GM12878 (cell line): ENCODE measurements around the gene SLF2. TPM values are rescaled to one million over a fixed set of nuclear protein-coding genes. Genes with fewer than 3 reads are reported as not detected.

Experiments used
- ATF7 ChIP-seq: fragments of 450-650 bp; IDR thresholded peaks from 2 replicates; pipeline ENCODE4 v1.6.1; 2016; ENCODE audit warnings: low read depth, mild to moderate bottlenecking
- BACH1 ChIP-seq: fragments of 450-650 bp; IDR thresholded peaks from 2 replicates; pipeline ENCODE4 v1.6.1; 2017; ENCODE audit warnings: mild to moderate bottlenecking, borderline replicate concordance
- CBX5 ChIP-seq: sonication (generic); IDR thresholded peaks from 2 replicates; pipeline ENCODE4 v1.6.1; 2016; ENCODE audit warnings: low read depth, moderate library complexity, mild to moderate bottlenecking, inconsistent platforms
- CHD4 ChIP-seq: fragments of 200-600 bp; sonication (generic); IDR thresholded peaks from 2 replicates; pipeline ENCODE4 v1.6.1; 2016; ENCODE audit warnings: mild to moderate bottlenecking
- CREB1 ChIP-seq: IDR thresholded peaks from 2 replicates; pipeline ENCODE4 v1.6.1; 2012; ENCODE audit warnings: low read depth, mild to moderate bottlenecking, inconsistent platforms
- GATAD2B ChIP-seq: fragments of 450-650 bp; conservative IDR thresholded peaks from 2 replicates; pipeline ENCODE4 v1.6.1; 2017; ENCODE audit warnings: low read depth, mild to moderate bottlenecking, moderate library complexity
- JUND ChIP-seq: IDR thresholded peaks from 2 replicates; pipeline ENCODE4 v1.6.1; 2012; ENCODE audit warnings: low read depth, mild to moderate bottlenecking, low read length, improper control_type of control experiment, moderate library complexity
- KAT2A ChIP-seq: conservative IDR thresholded peaks from 2 replicates; pipeline ENCODE4 v1.6.1; 2011; ENCODE audit warnings: low read depth, low read length; ENCODE audit not compliant: control insufficient read depth
- MEF2B ChIP-seq: fragments of 450-650 bp; IDR thresholded peaks from 2 replicates; pipeline ENCODE4 v1.6.1; 2018; ENCODE audit warnings: mild to moderate bottlenecking, moderate library complexity; ENCODE audit not compliant: partially characterized antibody, poor library complexity, severe bottlenecking
- MTA2 ChIP-seq: fragments of 450-650 bp; IDR thresholded peaks from 2 replicates; pipeline ENCODE4 v1.6.1; 2016; ENCODE audit warnings: low read depth, mild to moderate bottlenecking, moderate library complexity
- MTA3 ChIP-seq: IDR thresholded peaks from 2 replicates; pipeline ENCODE4 v1.6.1; 2012; ENCODE audit warnings: low read length, inconsistent platforms, borderline replicate concordance
- NR2C1 ChIP-seq: fragments of 450-650 bp; IDR thresholded peaks from 2 replicates; pipeline ENCODE4 v1.6.1; 2017; ENCODE audit warnings: antibody characterized with exemption, mild to moderate bottlenecking, moderate library complexity
- NR2C2 ChIP-seq: IDR thresholded peaks from 2 replicates; pipeline ENCODE4 v1.6.1; 2011; ENCODE audit warnings: borderline replicate concordance, low read depth; ENCODE audit not compliant: control insufficient read depth, insufficient read length
- NR2F1 ChIP-seq: fragments of 450-650 bp; conservative IDR thresholded peaks from 2 replicates; pipeline ENCODE4 v1.6.1; 2017; ENCODE audit warnings: mild to moderate bottlenecking
- RAD51 ChIP-seq: fragments of 450-650 bp; IDR thresholded peaks from 2 replicates; pipeline ENCODE4 v1.6.1; 2016; ENCODE audit warnings: moderate library complexity, mild to moderate bottlenecking, inconsistent platforms
- SIN3A ChIP-seq: IDR thresholded peaks from 2 replicates; pipeline ENCODE4 v1.6.1; 2012; ENCODE audit warnings: low read depth, low read length, improper control_type of control experiment
- SMAD1 ChIP-seq: fragments of 450-650 bp; IDR thresholded peaks from 2 replicates; pipeline ENCODE4 v1.6.1; 2018; ENCODE audit warnings: mild to moderate bottlenecking, low read depth; ENCODE audit not compliant: partially characterized antibody
- STAT1 ChIP-seq: fragments of 450-650 bp; conservative IDR thresholded peaks from 2 replicates; pipeline ENCODE4 v1.6.1; 2014; ENCODE audit warnings: antibody characterized with exemption, mild to moderate bottlenecking
- SUPT20H ChIP-seq: IDR thresholded peaks from 2 replicates; pipeline ENCODE4 v1.6.1; 2011; ENCODE audit warnings: low read depth, mild to moderate bottlenecking, low read length, moderate library complexity, borderline replicate concordance; ENCODE audit not compliant: control insufficient read depth
- SUZ12 ChIP-seq: fragments of 200-600 bp; sonication (generic); IDR thresholded peaks from one replicate; pipeline ENCODE4 v1.6.1; 2018; ENCODE audit warnings: antibody characterized with exemption, mild to moderate bottlenecking; ENCODE audit not compliant: unreplicated experiment
- TCF3 ChIP-seq: IDR thresholded peaks from 2 replicates; pipeline ENCODE4 v1.6.1; 2012; ENCODE audit warnings: low read depth, mild to moderate bottlenecking, low read length, borderline replicate concordance; ENCODE audit not compliant: insufficient read depth
- WRNIP1 ChIP-seq: IDR thresholded peaks from 2 replicates; pipeline ENCODE4 v1.6.1; 2011; ENCODE audit warnings: low read depth, low read length, improper control_type of control experiment, borderline replicate concordance
- ZBED1 ChIP-seq: IDR thresholded peaks from 2 replicates; pipeline ENCODE4 v1.6.1; 2016; ENCODE audit warnings: borderline replicate concordance
- polyA plus RNA-seq, 11 experiments: library from polyadenylated mRNA; depleted of rRNA in 4 of 11; unstranded in 6 of 11; stranded (reverse) in 5 of 11; fragments of >200 nt; fragmentation: Nextera tagmentation in 4 of 11; fragmentation: Illumina TruSeq in 1 of 11; extraction: Ambion mirVana in 4 of 11; extraction: Trizol in 1 of 11; gene quantifications; 1 replicate in 1 of 11; 2 replicates in 10 of 11; pipeline versions ENCODE4 v1.2.1 to v1.2.3, GENCODE V29; 2011 to 2016; ENCODE audit warnings: inconsistent platforms in 2 of 11, missing spikeins in 2 of 11, low read depth in 1 of 11
- total RNA-seq, 4 experiments: library from RNA; depleted of rRNA in 3 of 4; stranded (reverse); fragments of >200 nt in 3 of 4; fragmentation: Illumina TruSeq in 1 of 4; extraction: Trizol in 1 of 4; gene quantifications; 2 replicates each; pipeline versions ENCODE4 v1.2.1 to v1.2.3, GENCODE V29; 2013 to 2021
- TF ChIP-seq, protein P1 (sequence below), 3 experiments: IDR thresholded peaks in 2 of 3; conservative IDR thresholded peaks in 1 of 3; 2 replicates each; pipeline ENCODE4 v1.5.1; 2011; ENCODE audit warnings: low read depth in 3 of 3, low read length in 3 of 3, mild to moderate bottlenecking in 3 of 3, control low read depth in 2 of 3, moderate library complexity in 2 of 3, inconsistent platforms in 1 of 3, mixed read lengths in 1 of 3; ENCODE audit not compliant: control insufficient read depth in 2 of 3, insufficient read depth in 1 of 3; ENCODE audit errors: extremely low read depth in 1 of 3
- TF ChIP-seq, protein P2 (sequence below): fragments of 450-650 bp; IDR thresholded peaks from 2 replicates; pipeline ENCODE4 v1.6.1; 2018; ENCODE audit warnings: mild to moderate bottlenecking, low read depth, moderate library complexity; ENCODE audit not compliant: partially characterized antibody
- TF ChIP-seq, protein P3 (sequence below): IDR thresholded peaks from 2 replicates; pipeline ENCODE4 v1.6.1; 2012; ENCODE audit warnings: low read depth, low read length, improper control_type of control experiment

Gene SLF2
- total and polyA plus RNA-seq, 10 of the 15 experiments (the other 5 are each of a cell fraction or from before 2014, with no cell fraction given), result 3.0 to 25.2 (median 17.9) TPM

DNA sequence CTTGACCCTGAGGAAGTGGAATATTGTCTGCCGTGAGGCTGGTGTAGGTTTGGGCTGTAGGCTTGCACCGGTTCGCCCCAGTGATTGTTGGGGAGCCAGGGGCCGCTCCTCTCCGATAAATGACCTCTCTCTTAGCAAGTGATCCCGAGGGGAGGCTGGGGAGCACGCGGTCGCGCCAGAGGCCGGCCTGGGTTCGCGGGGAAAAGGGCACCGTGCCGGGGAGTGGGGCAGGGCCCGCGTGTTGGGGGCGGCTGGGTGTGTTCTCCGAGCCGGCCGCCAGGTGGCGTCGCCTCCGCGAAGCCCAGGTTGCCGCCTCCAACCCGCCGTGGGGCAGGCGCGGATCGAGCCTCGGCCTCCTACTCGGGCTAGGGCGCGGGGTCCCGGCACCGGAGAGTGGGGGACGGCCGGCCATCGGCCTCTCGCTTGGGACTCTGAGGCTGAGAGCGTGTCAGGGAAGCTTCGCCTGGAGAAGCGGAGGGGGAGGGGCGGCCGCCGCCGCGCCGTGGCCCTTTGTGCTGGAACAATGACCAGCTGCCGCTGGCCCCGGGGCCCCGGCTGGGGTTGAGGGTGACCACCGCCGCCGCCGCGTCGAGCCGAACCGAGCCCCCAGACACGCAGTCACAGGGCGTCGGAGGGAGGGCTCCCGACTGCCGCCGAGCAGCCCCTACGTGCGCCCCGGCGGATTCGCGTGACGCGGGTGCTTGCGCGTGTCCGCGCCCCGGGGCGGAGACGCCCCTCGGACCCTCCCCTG lies 86.4 kb downstream of the SLF2 start (continued):
- TF ChIP-seq WRNIP1 (no peak), ZBED1 (no peak), NR2C1 (no peak), CBX5 (no peak), SUPT20H (no peak), TCF3 (no peak), SMAD1 (no peak), GATAD2B (peak; percentile 94; the same call in 1 of the 2 replicates), JUND (no peak), NR2F1 (peak; percentile 48; the same call in 1 of the 2 replicates), SUZ12 (no peak), CHD4 (no peak), MTA2 (no peak), CREB1 (no peak), MEF2B (no peak), MTA3 (no peak), BACH1 (peak; percentile 77), ATF7 (no peak), KAT2A (no peak), STAT1 (no peak), RAD51 (no peak), SIN3A (peak; percentile 53; the same call in 1 of the 2 replicates), NR2C2 (no peak)
- TF ChIP-seq, protein P1, sequence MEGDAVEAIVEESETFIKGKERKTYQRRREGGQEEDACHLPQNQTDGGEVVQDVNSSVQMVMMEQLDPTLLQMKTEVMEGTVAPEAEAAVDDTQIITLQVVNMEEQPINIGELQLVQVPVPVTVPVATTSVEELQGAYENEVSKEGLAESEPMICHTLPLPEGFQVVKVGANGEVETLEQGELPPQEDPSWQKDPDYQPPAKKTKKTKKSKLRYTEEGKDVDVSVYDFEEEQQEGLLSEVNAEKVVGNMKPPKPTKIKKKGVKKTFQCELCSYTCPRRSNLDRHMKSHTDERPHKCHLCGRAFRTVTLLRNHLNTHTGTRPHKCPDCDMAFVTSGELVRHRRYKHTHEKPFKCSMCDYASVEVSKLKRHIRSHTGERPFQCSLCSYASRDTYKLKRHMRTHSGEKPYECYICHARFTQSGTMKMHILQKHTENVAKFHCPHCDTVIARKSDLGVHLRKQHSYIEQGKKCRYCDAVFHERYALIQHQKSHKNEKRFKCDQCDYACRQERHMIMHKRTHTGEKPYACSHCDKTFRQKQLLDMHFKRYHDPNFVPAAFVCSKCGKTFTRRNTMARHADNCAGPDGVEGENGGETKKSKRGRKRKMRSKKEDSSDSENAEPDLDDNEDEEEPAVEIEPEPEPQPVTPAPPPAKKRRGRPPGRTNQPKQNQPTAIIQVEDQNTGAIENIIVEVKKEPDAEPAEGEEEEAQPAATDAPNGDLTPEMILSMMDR (IDR thresholded peaks at IDR 0.05 in 2 of 3, conservative IDR thresholded peaks at IDR 0.05 in 1 of 3; ENCODE audit: control insufficient read depth in 2 of 3, extremely low read depth in 1 of 3, insufficient read depth in 1 of 3, low read depth in 3 of 3, low read length in 3 of 3), result peak; percentile 79 to 87 (median 81)
- TF ChIP-seq, protein P2, sequence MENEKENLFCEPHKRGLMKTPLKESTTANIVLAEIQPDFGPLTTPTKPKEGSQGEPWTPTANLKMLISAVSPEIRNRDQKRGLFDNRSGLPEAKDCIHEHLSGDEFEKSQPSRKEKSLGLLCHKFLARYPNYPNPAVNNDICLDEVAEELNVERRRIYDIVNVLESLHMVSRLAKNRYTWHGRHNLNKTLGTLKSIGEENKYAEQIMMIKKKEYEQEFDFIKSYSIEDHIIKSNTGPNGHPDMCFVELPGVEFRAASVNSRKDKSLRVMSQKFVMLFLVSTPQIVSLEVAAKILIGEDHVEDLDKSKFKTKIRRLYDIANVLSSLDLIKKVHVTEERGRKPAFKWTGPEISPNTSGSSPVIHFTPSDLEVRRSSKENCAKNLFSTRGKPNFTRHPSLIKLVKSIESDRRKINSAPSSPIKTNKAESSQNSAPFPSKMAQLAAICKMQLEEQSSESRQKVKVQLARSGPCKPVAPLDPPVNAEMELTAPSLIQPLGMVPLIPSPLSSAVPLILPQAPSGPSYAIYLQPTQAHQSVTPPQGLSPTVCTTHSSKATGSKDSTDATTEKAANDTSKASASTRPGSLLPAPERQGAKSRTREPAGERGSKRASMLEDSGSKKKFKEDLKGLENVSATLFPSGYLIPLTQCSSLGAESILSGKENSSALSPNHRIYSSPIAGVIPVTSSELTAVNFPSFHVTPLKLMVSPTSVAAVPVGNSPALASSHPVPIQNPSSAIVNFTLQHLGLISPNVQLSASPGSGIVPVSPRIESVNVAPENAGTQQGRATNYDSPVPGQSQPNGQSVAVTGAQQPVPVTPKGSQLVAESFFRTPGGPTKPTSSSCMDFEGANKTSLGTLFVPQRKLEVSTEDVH, result no peak
- TF ChIP-seq, protein P3, sequence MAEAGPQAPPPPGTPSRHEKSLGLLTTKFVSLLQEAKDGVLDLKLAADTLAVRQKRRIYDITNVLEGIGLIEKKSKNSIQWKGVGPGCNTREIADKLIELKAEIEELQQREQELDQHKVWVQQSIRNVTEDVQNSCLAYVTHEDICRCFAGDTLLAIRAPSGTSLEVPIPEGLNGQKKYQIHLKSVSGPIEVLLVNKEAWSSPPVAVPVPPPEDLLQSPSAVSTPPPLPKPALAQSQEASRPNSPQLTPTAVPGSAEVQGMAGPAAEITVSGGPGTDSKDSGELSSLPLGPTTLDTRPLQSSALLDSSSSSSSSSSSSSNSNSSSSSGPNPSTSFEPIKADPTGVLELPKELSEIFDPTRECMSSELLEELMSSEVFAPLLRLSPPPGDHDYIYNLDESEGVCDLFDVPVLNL, result no peak
